Measurements from ENCODE around the gene JMJD7.

JMJD7 gene

GRCh38 chr15:41882689-41883483 lies 55.0 kb downstream of the JMJD7 start:
- DNase-seq (ENCODE audit: low read depth in 2 of 2) = no peak

GRCh38 chr15:41883484-41883825 lies 55.6 kb downstream of the JMJD7 start:
- DNase-seq (ENCODE audit: low read depth in 2 of 2) = no peak

GRCh38 chr15:41884458-41884857 lies 56.6 kb downstream of the JMJD7 start:
- no peak for DNase-seq (ENCODE audit: low read depth in 2 of 2)

GRCh38 chr15:41885321-41885720 lies 57.4 kb downstream of the JMJD7 start:
- DNase-seq (ENCODE audit: low read depth in 2 of 2) = no peak

- DNase-seq (ENCODE audit: low read depth in 2 of 2) = no peak
These were observed 57.9 kb downstream of the JMJD7 start for GRCh38 chr15:41885841-41886240.

- no peak for DNase-seq (ENCODE audit: low read depth in 2 of 2)
These were observed 58.8 kb downstream of the JMJD7 start for GRCh38 chr15:41886741-41887140.

GRCh38 chr15:41887161-41887560 lies 59.3 kb downstream of the JMJD7 start:
- no peak for DNase-seq (ENCODE audit: low read depth in 2 of 2)
